K562 (cell line): ENCODE results near the gene INO80E. TPM values are rescaled to one million over a fixed set of nuclear protein-coding genes. Genes with fewer than 3 reads are reported as not detected.

Source experiments
- ELK1 ChIP-seq: sonication (generic); formaldehyde crosslinking; IDR thresholded peaks from 2 replicates; pipeline ENCODE4 v1.8.1; 2022; ENCODE audit warnings: missing genetic modification reagents
- GATAD2A ChIP-seq: fragments of 450-650 bp; IDR thresholded peaks from 2 replicates; pipeline ENCODE4 v1.6.1; 2017
- GTF2E2 ChIP-seq: fragments of 200-800 bp; sonication (Bioruptor generic); IDR thresholded peaks from 2 replicates; pipeline ENCODE4 v1.6.1; 2016; ENCODE audit warnings: missing genetic modification characterization, missing compliant biosample characterization
- HMBOX1 ChIP-seq: sonication (generic); IDR thresholded peaks from 2 replicates; pipeline ENCODE4 v1.6.1; 2016
- MAZ ChIP-seq, 2 experiments: fragments of 450-650 bp in 1 of 2; sonication (generic) in 1 of 2; formaldehyde crosslinking; IDR thresholded peaks in 1 of 2; conservative IDR thresholded peaks in 1 of 2; 2 replicates each; pipeline versions ENCODE4 v1.4.0 to v1.5.0; 2020; ENCODE audit warnings: mild to moderate bottlenecking in 1 of 2, missing genetic modification reagents in 1 of 2
- NONO ChIP-seq, 2 experiments: fragments of 200-400 bp in 1 of 2; fragments of 450-650 bp in 1 of 2; formaldehyde crosslinking in 1 of 2; IDR thresholded peaks; 2 replicates each; pipeline ENCODE4 v1.6.1; 2017; ENCODE audit warnings: low read depth in 2 of 2, mild to moderate bottlenecking in 2 of 2, moderate library complexity in 2 of 2, low read length in 1 of 2
- NR0B1 ChIP-seq: fragments of 450-650 bp; IDR thresholded peaks from one replicate; pipeline ENCODE4 v1.6.1; 2018; ENCODE audit warnings: mild to moderate bottlenecking, moderate library complexity; ENCODE audit not compliant: partially characterized antibody
- NR2C2 ChIP-seq, 2 experiments: fragments of 200-800 bp in 1 of 2; sonication (Bioruptor generic) in 1 of 2; sonication (generic) in 1 of 2; formaldehyde crosslinking in 1 of 2; IDR thresholded peaks; 2 replicates each; pipeline versions ENCODE4 v1.6.1 to v1.8.0; 2016 to 2022; ENCODE audit warnings: mild to moderate bottlenecking in 1 of 2, missing compliant biosample characterization in 1 of 2, missing genetic modification characterization in 1 of 2, missing genetic modification reagents in 1 of 2
- PHB ChIP-seq: fragments of 250-450 bp; sonication (Bioruptor Pico); IDR thresholded peaks from 2 replicates; pipeline ENCODE4 v1.5.0; 2021
- STAG1 ChIP-seq: sonication (generic); formaldehyde crosslinking; IDR thresholded peaks from 2 replicates; pipeline ENCODE4 v1.5.0; 2020; ENCODE audit warnings: missing genetic modification reagents, borderline replicate concordance
- TCFL5 ChIP-seq: fragments of 250-450 bp; sonication (Bioruptor Pico); conservative IDR thresholded peaks from 2 replicates; pipeline ENCODE4 v1.6.1; 2021; ENCODE audit warnings: mild to moderate bottlenecking, moderate library complexity, matching md5 sums
- TEAD2 ChIP-seq: fragments of 450-650 bp; IDR thresholded peaks from 2 replicates; pipeline ENCODE4 v1.6.1; 2016; ENCODE audit warnings: missing genetic modification characterization, control low read depth, missing compliant biosample characterization
- ZBTB7A ChIP-seq: IDR thresholded peaks from 2 replicates; pipeline ENCODE4 v1.6.1; 2011; ENCODE audit warnings: low read depth, mild to moderate bottlenecking, low read length, moderate library complexity, borderline replicate concordance; ENCODE audit not compliant: control insufficient read depth
- ZNF133 ChIP-seq: fragments of 250-450 bp; sonication (Bioruptor Pico); IDR thresholded peaks from 2 replicates; pipeline ENCODE4 v1.4.0; 2020; ENCODE audit warnings: mild to moderate bottlenecking
- polyA plus RNA-seq, 8 experiments: library from polyadenylated mRNA; depleted of rRNA in 4 of 8; stranded (reverse) in 5 of 8; unstranded in 3 of 8; fragments of >200 nt; fragmentation: Nextera tagmentation in 2 of 8; fragmentation: Illumina TruSeq in 1 of 8; extraction: Ambion mirVana in 2 of 8; extraction: Trizol in 1 of 8; gene quantifications; 2 replicates each; pipeline versions ENCODE4 v1.2.1 to v1.2.3, GENCODE V29; 2011 to 2014; ENCODE audit warnings: inconsistent platforms in 1 of 8, missing spikeins in 1 of 8
- total RNA-seq, 7 experiments: library from RNA; depleted of rRNA in 6 of 7; stranded (reverse); fragments of >200 nt in 6 of 7; fragmentation: Illumina TruSeq in 2 of 7; extraction: Trizol in 2 of 7; gene quantifications; 2 replicates each; pipeline versions ENCODE4 v1.2.1 to v1.2.3, GENCODE V29; 2011 to 2021; ENCODE audit warnings: low replicate concordance in 1 of 7
- TF ChIP-seq, protein P1 (sequence below): fragments of 450-650 bp; IDR thresholded peaks from 2 replicates; pipeline ENCODE4 v1.7.1; 2018; ENCODE audit warnings: mild to moderate bottlenecking, low read depth; ENCODE audit not compliant: partially characterized antibody
- TF ChIP-seq, protein P2 (sequence below): fragments of 450-650 bp; formaldehyde crosslinking; conservative IDR thresholded peaks from 2 replicates; pipeline ENCODE4 v1.4.0; 2022; ENCODE audit warnings: mild to moderate bottlenecking, missing genetic modification characterization

Gene INO80E
- total and polyA plus RNA-seq, 9 of the 15 experiments (the other 6 are each of a cell fraction or from before 2014, with no cell fraction given), result 0.31 to 102 (median 49.3) TPM

DNA sequence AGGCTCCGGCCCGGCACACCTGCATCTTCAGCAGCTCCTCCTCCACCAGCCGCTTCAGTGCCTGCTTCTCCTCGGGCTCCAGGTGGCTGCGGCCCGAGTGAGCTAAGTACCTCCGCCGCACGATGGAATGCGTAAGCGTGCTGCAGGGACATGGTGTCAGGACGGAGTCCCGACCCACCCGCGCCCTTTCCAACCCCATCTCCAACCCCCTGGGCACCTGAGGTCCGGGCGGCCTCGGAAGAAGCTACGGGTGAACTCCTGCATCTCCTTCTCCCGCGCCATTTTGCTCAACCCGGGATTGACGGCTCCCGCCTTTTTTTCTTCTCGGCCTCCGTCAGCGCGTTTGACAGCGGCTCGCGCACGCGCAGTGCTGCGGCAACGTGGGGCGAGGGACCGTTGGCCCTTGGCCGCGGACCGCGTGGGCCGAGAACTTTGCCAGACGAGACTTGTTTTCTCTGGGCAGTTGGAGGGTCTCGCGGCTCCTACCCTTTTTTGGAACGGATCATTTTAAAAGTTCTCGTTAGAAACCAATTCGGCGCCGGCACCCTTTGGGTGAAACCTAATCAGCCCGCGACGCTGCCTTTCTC lies 624 bp upstream of the INO80E start, which contains the start of gene HIRIP3 (continued):
- TF ChIP-seq HMBOX1 (no peak), MAZ (CRISPR knock-in tag; conservative IDR thresholded peaks at IDR 0.05 in 1 of 2, IDR thresholded peaks at IDR 0.05 in 1 of 2) (no peak; a peak in 1 of 4 replicates), GATAD2A (no peak), NR0B1 (no peak), PHB (CRISPR knock-in tag) (no peak), ZBTB7A (no peak), ZNF133 (CRISPR knock-in tag) (no peak), TCFL5 (no peak), STAG1 (CRISPR knock-in tag) (no peak), NONO (IDR thresholded peaks at IDR 0.05; ENCODE audit: low read depth in 2 of 2, low read length in 1 of 2) (no peak), TEAD2 (tag) (no peak), NR2C2 (CRISPR knock-in tag; IDR thresholded peaks at IDR 0.05) (no peak), NR2C2 (tag; IDR thresholded peaks at IDR 0.05) (no peak), GTF2E2 (tag) (peak; percentile 19; the same call in 1 of the 2 replicates), ELK1 (CRISPR knock-in tag) (no peak)
- TF ChIP-seq, protein P1, sequence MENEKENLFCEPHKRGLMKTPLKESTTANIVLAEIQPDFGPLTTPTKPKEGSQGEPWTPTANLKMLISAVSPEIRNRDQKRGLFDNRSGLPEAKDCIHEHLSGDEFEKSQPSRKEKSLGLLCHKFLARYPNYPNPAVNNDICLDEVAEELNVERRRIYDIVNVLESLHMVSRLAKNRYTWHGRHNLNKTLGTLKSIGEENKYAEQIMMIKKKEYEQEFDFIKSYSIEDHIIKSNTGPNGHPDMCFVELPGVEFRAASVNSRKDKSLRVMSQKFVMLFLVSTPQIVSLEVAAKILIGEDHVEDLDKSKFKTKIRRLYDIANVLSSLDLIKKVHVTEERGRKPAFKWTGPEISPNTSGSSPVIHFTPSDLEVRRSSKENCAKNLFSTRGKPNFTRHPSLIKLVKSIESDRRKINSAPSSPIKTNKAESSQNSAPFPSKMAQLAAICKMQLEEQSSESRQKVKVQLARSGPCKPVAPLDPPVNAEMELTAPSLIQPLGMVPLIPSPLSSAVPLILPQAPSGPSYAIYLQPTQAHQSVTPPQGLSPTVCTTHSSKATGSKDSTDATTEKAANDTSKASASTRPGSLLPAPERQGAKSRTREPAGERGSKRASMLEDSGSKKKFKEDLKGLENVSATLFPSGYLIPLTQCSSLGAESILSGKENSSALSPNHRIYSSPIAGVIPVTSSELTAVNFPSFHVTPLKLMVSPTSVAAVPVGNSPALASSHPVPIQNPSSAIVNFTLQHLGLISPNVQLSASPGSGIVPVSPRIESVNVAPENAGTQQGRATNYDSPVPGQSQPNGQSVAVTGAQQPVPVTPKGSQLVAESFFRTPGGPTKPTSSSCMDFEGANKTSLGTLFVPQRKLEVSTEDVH, result peak; percentile 85
- TF ChIP-seq, protein P2, sequence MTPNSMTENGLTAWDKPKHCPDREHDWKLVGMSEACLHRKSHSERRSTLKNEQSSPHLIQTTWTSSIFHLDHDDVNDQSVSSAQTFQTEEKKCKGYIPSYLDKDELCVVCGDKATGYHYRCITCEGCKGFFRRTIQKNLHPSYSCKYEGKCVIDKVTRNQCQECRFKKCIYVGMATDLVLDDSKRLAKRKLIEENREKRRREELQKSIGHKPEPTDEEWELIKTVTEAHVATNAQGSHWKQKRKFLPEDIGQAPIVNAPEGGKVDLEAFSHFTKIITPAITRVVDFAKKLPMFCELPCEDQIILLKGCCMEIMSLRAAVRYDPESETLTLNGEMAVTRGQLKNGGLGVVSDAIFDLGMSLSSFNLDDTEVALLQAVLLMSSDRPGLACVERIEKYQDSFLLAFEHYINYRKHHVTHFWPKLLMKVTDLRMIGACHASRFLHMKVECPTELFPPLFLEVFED (CRISPR knock-in tag), result no peak
